Osteoblast (primary cell): Measurements from ENCODE around the gene NRBP1. TPM values are rescaled to one million over a fixed set of nuclear protein-coding genes. Genes with fewer than 3 reads are reported as not detected.
"Not testable (repeated sequence)": the region's sequence is repeated elsewhere in the genome, so short reads cannot be mapped to it uniquely, and the experiment has no call there.

ENCODE experiments used
- DNase-seq: peaks from one replicate; pipeline ENCODE4 v3.0.0; 2011; ENCODE audit warnings: low spot score, mixed read lengths; ENCODE audit not compliant: insufficient read length; ENCODE audit errors: missing footprints
- H2AFZ ChIP-seq: 2 replicates; pipeline ENCODE4 v1.6.0; 2011; ENCODE audit warnings: mild to moderate bottlenecking, low read length
- H3K27ac ChIP-seq: 2 replicates; pipeline ENCODE4 v1.5.1; 2011; ENCODE audit warnings: mild to moderate bottlenecking, low read depth, low read length, moderate library complexity
- H3K27me3 ChIP-seq: 2 replicates; pipeline ENCODE4 v1.6.0; 2012; ENCODE audit warnings: mild to moderate bottlenecking, control low read depth, inconsistent platforms, low read length, moderate library complexity; ENCODE audit not compliant: insufficient read depth
- H3K36me3 ChIP-seq: 2 replicates; pipeline ENCODE4 v1.5.1; 2011; ENCODE audit warnings: mild to moderate bottlenecking, low read length, control low read depth, moderate library complexity; ENCODE audit not compliant: insufficient read depth
- H3K4me1 ChIP-seq: 2 replicates; pipeline ENCODE4 v1.5.1; 2011; ENCODE audit warnings: mild to moderate bottlenecking, low read length, control low read depth, moderate library complexity; ENCODE audit not compliant: insufficient read depth
- H3K4me2 ChIP-seq: 2 replicates; pipeline ENCODE4 v1.6.0; 2011; ENCODE audit warnings: mild to moderate bottlenecking, low read length; ENCODE audit not compliant: insufficient read depth
- H3K4me3 ChIP-seq: fragments of 200-600 bp; sonication (generic); 3 replicates; pipeline ENCODE4 v1.5.1; 2012; ENCODE audit warnings: mild to moderate bottlenecking, low read length, inconsistent platforms; ENCODE audit not compliant: insufficient read depth
- H3K79me2 ChIP-seq: 2 replicates; pipeline ENCODE4 v1.6.0; 2012; ENCODE audit warnings: mild to moderate bottlenecking, low read length, control low read depth, inconsistent platforms; ENCODE audit not compliant: insufficient read depth
- H3K9me3 ChIP-seq: 2 replicates; pipeline ENCODE4 v1.5.1; 2011; ENCODE audit warnings: low read depth, low read length, control low read depth
- H4K20me1 ChIP-seq: 2 replicates; pipeline ENCODE4 v1.6.0; 2012; ENCODE audit warnings: mild to moderate bottlenecking, low read length, control low read depth; ENCODE audit not compliant: insufficient read depth
- total RNA-seq: library from RNA; depleted of rRNA; stranded (reverse); fragments of >200 nt; gene quantifications from 2 replicates; pipeline ENCODE4 v1.2.3, GENCODE V29; 2012
- TF ChIP-seq, protein P1 (sequence below): IDR thresholded peaks from 2 replicates; pipeline ENCODE4 v1.5.1; 2011; ENCODE audit warnings: mild to moderate bottlenecking, low read depth, low read length, moderate library complexity; ENCODE audit errors: extremely low read depth

The NRBP1 gene
- total RNA-seq, 1 donor: 151 TPM

DNA sequence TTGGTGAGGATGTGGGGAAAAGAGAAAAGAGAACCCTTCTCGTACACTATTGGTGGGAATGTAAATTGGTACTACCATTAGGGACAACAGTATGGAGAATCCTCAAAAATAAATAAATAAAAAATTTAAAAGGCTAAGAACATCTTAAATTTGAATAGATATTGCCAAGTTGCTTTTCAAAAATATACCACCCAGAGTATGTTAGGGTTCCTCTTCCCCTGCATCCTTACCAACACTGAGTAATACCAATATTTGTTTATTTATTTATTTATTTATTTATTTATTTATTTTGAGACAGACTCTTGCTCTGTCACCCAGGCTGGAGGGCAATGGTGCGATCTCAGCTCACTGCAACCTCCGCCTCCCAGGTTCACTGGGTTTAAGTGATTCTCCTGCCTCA is 5.5 kb upstream of the NRBP1 start:
- Histone ChIP-seq H3K4me2 (no peak overlapping the region), H3K27me3 (no peaks in the 10 kb centered on the region), H3K27ac (no peak overlapping the region), H2AFZ (no peak overlapping the region), H3K36me3 (no peaks in the 10 kb centered on the region), H3K4me3 (no peak overlapping the region), H3K9me3 (no peaks in the 10 kb centered on the region), H3K79me2 (no peaks in the 10 kb centered on the region), H4K20me1 (no peaks in the 10 kb centered on the region), H3K4me1 (peaks cover 5% of the 10 kb centered on the region)
- DNase-seq: no peak
- TF ChIP-seq, protein P1, sequence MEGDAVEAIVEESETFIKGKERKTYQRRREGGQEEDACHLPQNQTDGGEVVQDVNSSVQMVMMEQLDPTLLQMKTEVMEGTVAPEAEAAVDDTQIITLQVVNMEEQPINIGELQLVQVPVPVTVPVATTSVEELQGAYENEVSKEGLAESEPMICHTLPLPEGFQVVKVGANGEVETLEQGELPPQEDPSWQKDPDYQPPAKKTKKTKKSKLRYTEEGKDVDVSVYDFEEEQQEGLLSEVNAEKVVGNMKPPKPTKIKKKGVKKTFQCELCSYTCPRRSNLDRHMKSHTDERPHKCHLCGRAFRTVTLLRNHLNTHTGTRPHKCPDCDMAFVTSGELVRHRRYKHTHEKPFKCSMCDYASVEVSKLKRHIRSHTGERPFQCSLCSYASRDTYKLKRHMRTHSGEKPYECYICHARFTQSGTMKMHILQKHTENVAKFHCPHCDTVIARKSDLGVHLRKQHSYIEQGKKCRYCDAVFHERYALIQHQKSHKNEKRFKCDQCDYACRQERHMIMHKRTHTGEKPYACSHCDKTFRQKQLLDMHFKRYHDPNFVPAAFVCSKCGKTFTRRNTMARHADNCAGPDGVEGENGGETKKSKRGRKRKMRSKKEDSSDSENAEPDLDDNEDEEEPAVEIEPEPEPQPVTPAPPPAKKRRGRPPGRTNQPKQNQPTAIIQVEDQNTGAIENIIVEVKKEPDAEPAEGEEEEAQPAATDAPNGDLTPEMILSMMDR: no peak

DNA sequence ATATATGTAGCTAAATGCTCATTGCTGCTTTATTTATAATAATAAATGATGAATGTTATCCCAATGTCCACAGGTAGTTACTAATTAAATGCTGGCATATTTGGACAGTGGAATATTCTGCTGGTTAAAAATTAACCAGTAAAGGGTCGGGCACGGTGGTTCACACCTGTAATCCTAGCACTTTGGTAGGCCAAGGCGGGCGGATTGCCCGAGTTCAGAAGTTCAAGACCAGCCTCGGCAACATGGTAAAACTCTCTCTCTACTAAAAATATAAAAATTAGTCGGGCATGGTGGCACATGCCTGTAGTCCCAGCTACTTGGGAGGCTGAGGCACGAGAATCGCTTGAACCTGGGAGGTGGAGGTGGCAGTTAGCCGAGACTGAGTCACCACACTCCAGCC is 3.4 kb upstream of the NRBP1 start:
- not testable (repeated sequence) for H3K4me3 ChIP-seq, H2AFZ ChIP-seq, H3K27me3 ChIP-seq, DNase-seq, H3K4me2 ChIP-seq, H3K36me3 ChIP-seq, H3K9me3 ChIP-seq, H3K27ac ChIP-seq
- Histone ChIP-seq H4K20me1 (peaks cover 10% of the 10 kb centered on the region), H3K79me2 (peaks cover 11% of the 10 kb centered on the region), H3K4me1 (peaks cover 14% of the 10 kb centered on the region)

DNA sequence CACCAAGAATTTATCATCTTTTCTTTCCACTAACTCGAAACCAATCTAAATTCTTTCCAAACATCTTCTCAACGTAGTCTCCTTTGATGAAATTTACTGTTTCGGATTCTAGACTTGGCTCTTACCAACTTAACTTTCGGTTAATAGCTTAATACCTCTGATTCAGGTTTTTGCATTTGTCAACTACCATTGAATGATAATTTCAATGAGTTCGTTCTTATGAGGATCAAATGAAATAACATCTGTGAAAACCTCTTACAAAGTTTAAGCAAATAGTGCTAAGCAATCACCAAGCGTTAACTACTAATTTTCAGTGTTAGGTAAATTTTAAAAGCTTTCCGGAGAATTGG is 593 bp upstream of the NRBP1 start:
- TF ChIP-seq, protein P1: no peak
- DNase-seq: no peak

DNA sequence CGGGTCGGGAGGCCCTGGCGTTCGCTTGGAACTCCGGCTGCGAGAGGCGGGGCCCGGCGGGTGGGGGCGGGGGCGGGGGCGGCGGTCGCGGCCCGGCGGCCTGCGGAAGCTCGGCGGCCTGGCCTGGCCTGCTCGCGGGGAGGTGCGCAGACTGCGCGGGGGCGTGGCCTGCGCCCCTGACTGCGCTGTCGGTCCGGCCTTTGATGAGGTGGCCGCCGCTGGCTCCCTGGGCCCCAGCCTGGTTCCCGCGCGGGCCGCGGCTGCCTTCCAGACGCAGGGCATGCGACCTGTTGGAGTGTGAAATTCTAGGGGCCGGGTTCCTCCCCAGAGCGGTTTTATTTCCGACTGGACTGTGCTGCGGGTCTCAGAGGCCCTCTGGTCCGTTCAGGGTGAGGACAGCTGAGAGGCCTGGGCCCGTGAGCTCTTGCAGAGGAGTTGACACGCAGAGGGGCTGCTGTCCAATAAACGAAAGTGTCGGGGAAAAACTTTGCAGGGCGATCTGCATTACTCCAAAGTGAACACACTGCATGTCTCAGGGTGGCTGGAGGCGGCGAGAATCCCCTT is 629 bp downstream of the NRBP1 start:
- H3K4me1 ChIP-seq: peaks cover 22% of the 10 kb centered on the region
- H4K20me1 ChIP-seq: peaks cover 44% of the 10 kb centered on the region
- TF ChIP-seq, protein P1: no peak
- DNase-seq: peak; percentile 96
- H3K4me3 ChIP-seq: peak overlapping the region; percentile 95
- H3K36me3 ChIP-seq: peaks cover 16% of the 10 kb centered on the region
- H2AFZ ChIP-seq: peak overlapping the region; percentile 78
- no peaks in the 10 kb centered on the region for H3K9me3 ChIP-seq
- peak overlapping the region; percentile 88 for H3K27ac ChIP-seq
- no peaks in the 10 kb centered on the region for H3K27me3 ChIP-seq
- peak overlapping the region; percentile 97 for H3K4me2 ChIP-seq
- H3K79me2 ChIP-seq: peaks cover 50% of the 10 kb centered on the region

More for the DNA sequence above, 593 bp upstream of the NRBP1 start:
- Histone ChIP-seq H3K4me1 (peaks cover 22% of the 10 kb centered on the region), H3K79me2 (peaks cover 38% of the 10 kb centered on the region), H3K27me3 (no peaks in the 10 kb centered on the region), H3K36me3 (peaks cover 4% of the 10 kb centered on the region), H3K4me3 (peak overlapping the region; percentile 95), H3K27ac (peak overlapping the region; percentile 88), H4K20me1 (peaks cover 35% of the 10 kb centered on the region), H2AFZ (peak overlapping the region; percentile 99), H3K4me2 (peak overlapping the region; percentile 97), H3K9me3 (no peaks in the 10 kb centered on the region)
